Measurements from ENCODE around the gene OPA1. TPM values are rescaled to one million over a fixed set of nuclear protein-coding genes. Genes with fewer than 3 reads are reported as not detected.

OPA1 gene
- total RNA-seq, 2 donors from 2014 or later = 36.4 to 71.6 TPM

DNA sequence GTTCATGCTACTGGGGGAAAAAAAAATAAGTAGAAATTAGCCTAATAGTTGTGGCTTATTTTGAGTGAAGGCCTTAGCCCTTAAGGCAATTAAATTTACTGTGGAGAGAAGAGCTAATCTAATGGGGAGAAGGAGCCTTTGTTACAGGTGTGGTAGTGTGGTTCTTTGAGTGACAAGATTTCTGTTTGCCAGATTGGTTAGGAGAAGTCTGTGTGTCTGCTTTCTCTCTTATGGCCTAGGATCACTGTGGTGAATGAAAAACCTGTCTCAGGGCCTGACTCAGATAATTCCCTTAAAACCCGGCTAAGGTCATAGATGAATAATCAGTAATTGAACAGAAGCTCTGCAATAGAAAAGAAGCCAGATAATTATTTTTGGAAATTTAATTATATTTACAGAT lies 27.0 kb downstream of the OPA1 start:
- Histone ChIP-seq H3K4me1 (no peaks in the 10 kb centered on the region), H3K4me3 (no peak overlapping the region), H3K27ac (no peak overlapping the region), H3K27me3 (no peaks in the 10 kb centered on the region), H3K36me3 (peaks cover 22% of the 10 kb centered on the region), H3K9me3 (no peaks in the 10 kb centered on the region)
- TF ChIP-seq, protein P1, sequence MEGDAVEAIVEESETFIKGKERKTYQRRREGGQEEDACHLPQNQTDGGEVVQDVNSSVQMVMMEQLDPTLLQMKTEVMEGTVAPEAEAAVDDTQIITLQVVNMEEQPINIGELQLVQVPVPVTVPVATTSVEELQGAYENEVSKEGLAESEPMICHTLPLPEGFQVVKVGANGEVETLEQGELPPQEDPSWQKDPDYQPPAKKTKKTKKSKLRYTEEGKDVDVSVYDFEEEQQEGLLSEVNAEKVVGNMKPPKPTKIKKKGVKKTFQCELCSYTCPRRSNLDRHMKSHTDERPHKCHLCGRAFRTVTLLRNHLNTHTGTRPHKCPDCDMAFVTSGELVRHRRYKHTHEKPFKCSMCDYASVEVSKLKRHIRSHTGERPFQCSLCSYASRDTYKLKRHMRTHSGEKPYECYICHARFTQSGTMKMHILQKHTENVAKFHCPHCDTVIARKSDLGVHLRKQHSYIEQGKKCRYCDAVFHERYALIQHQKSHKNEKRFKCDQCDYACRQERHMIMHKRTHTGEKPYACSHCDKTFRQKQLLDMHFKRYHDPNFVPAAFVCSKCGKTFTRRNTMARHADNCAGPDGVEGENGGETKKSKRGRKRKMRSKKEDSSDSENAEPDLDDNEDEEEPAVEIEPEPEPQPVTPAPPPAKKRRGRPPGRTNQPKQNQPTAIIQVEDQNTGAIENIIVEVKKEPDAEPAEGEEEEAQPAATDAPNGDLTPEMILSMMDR (IDR thresholded peaks at IDR 0.05) = no peak
- DNase-seq (ENCODE audit: low spot score) = no peak

DNA sequence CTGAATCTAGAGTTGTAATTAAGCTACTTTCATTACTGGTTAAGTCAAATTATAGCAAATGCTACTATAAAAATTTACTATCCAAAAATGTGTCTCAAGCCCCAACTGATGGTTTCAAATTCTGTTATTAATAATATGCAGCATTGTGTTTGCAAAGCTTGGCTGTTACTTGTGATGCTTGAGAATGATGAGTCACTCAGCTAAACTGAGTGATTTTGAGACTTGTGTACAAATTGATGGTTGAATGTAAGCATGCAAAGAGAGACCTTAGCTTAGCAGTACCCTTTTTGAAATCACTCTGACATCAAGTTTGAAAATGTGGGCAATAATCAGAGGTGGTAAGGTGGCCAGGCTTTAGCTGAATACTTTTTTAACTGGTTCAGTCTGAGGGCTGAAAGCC lies 27.6 kb downstream of the OPA1 start:
- H3K27me3 ChIP-seq = no peaks in the 10 kb centered on the region
- H3K4me1 ChIP-seq = no peaks in the 10 kb centered on the region
- TF ChIP-seq, protein P1 (IDR thresholded peaks at IDR 0.05) = no peak
- no peak overlapping the region for H3K4me3 ChIP-seq
- DNase-seq (ENCODE audit: low spot score) = no peak
- no peaks in the 10 kb centered on the region for H3K9me3 ChIP-seq
- no peak overlapping the region for H3K27ac ChIP-seq
- peaks cover 20% of the 10 kb centered on the region for H3K36me3 ChIP-seq

DNA sequence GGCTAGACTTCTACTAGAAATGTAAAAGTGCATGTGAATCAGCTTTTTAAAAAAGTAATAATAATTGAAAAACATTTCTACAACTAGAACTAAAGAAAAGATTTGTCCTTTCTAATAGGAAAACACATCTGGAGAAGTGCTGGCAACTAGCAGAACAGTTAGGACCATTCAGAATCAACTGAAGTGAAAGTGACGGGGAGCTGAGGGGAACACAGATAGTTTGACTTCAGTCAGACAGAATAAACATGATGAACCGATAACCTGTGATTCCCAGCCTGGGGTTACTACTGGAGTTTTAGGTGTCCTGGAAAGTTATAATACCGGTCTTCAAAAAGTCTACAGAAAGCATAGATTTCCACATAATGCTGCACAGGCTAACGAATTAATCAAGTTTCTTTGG lies 28.1 kb downstream of the OPA1 start:
- no peak overlapping the region for H3K27ac ChIP-seq
- no peak overlapping the region for H3K4me3 ChIP-seq
- no peaks in the 10 kb centered on the region for H3K27me3 ChIP-seq
- no peaks in the 10 kb centered on the region for H3K9me3 ChIP-seq
- H3K4me1 ChIP-seq = no peaks in the 10 kb centered on the region
- TF ChIP-seq, protein P1 (IDR thresholded peaks at IDR 0.05) = no peak
- H3K36me3 ChIP-seq = peaks cover 20% of the 10 kb centered on the region
- DNase-seq (ENCODE audit: low spot score) = no peak

DNA sequence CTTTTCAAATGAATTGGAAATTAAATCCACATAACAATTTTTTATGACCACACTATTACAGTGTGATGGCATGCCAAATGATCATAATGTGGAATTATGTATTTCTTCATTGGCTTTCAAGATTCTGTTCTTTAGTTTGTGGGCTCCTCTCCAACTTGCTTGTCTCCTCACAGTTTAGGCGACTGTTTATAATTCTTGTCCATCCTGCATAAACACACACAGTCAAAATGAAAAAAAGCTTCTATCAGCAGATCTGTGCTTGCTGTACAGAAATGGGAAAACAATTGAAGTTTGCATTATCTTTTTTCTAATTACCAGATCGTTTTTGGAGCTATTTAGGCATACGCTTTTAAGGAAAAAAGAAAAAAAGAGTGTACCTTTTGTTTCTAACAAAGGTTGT lies 37.0 kb downstream of the OPA1 start:
- Histone ChIP-seq H3K36me3 (no peaks in the 10 kb centered on the region), H3K9me3 (no peaks in the 10 kb centered on the region), H3K4me3 (no peak overlapping the region), H3K27ac (no peak overlapping the region), H3K4me1 (no peaks in the 10 kb centered on the region), H3K27me3 (no peaks in the 10 kb centered on the region)
- no peak for DNase-seq (ENCODE audit: low spot score)
- TF ChIP-seq, protein P1 (IDR thresholded peaks at IDR 0.05) = no peak

DNA sequence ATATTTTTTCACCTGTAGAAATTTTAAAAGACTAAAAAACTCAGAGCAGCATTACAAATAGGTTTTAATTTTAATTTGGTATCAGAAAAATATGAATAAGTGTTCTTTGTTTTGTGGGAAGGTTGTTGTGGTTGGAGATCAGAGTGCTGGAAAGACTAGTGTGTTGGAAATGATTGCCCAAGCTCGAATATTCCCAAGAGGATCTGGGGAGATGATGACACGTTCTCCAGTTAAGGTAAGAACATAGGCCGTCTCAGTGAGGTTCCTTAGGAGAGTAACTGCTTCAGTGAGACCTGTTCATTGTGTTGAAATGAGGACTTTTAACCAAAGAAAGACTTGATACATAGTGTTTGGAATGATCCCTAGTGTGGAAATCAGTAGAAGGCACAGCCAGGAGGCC lies 44.8 kb downstream of the OPA1 start:
- Histone ChIP-seq H3K9me3 (no peaks in the 10 kb centered on the region), H3K27ac (no peak overlapping the region), H3K4me3 (no peak overlapping the region), H3K36me3 (peaks cover 36% of the 10 kb centered on the region), H3K4me1 (no peaks in the 10 kb centered on the region), H3K27me3 (no peaks in the 10 kb centered on the region)
- DNase-seq (ENCODE audit: low spot score) = no peak
- TF ChIP-seq, protein P1 (IDR thresholded peaks at IDR 0.05) = no peak

DNA sequence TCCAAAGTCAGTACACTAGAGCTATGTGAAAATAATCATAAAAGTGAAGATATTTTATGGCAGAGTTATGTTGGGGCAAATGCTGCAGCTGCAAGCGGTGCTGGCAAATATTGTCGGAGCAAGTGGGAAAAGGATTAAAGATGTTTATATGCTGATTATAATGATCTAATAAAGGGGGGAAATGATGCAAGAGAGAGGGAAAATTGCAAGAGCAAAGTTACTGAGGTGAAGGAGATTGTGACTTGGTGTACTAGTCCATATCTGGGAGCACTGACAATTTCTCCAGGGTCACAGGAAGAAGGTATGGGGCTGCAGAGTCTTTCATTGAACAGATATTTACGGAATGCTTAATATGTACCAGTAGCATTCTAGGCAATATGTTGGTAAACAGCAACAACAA lies 45.8 kb downstream of the OPA1 start:
- TF ChIP-seq, protein P1 (IDR thresholded peaks at IDR 0.05) = no peak
- no peaks in the 10 kb centered on the region for H3K27me3 ChIP-seq
- H3K4me3 ChIP-seq = no peak overlapping the region
- DNase-seq (ENCODE audit: low spot score) = no peak
- H3K9me3 ChIP-seq = no peaks in the 10 kb centered on the region
- no peak overlapping the region for H3K27ac ChIP-seq
- peaks cover 44% of the 10 kb centered on the region for H3K36me3 ChIP-seq
- H3K4me1 ChIP-seq = no peaks in the 10 kb centered on the region

Measured in right atrium auricular region (tissue), 2 donors.